Raji (cell line): Measurements from ENCODE around the gene DMAC1.

Source experiments
- POLR2A ChIP-seq: IDR thresholded peaks from 2 replicates; pipeline ENCODE4 v1.6.1; 2011; ENCODE audit warnings: low read depth, low read length, control low read depth; ENCODE audit not compliant: insufficient read depth

The DMAC1 gene

GRCh38 chr9:7799234-7799943, at the start of gene DMAC1:
TSS of gene DMAC1 (minus strand) at chr9:7799778. CDS start at chr9:7799734, 44 bp downstream.
- TF ChIP-seq POLR2A, result peak; percentile 79

DNA sequence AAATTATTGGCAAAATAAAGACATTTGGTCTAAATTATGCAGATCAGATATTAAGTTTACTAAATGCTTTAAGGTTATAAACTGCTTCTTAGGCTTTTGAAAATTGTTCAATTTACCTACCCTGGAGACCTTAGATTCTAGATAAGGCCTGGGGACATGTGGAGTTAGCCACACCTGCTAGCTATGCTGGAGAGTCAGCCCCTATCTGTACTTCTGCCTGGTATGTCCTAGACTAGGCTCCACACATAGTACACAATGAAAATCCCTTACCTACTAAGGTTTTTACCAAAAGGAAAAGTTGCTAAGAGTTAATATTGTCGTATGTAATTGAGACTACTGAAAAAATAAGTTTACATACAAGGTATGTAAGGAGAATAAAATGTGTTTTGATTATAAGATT, 49.8 kb upstream of the DMAC1 start:
- TF ChIP-seq POLR2A, result no peak

DNA sequence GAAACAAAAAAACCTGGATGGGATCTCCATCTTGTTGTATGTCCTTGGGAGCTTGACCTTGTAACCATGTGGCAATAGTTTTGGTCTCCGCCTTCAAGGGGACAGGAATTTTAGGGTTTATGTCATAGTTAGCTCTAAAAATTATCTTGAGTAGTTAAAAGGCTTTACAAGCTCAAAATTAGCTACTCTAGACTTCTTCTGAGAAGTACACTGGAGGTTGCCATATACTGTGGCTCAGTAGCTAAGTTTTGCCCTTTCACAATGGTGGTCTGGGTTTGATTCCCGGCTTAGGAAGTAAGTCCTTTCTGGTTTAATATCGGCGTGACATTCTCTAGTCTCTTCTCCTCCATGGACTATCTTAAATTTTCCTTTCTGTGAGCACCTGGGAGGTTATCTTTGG, 48.9 kb upstream of the DMAC1 start:
- no peak for TF ChIP-seq POLR2A

GRCh38 chr9:7844242-7844641, 44.7 kb upstream of the DMAC1 start:
- TF ChIP-seq POLR2A, result no peak

- no peak for TF ChIP-seq POLR2A
Observed at GRCh38 chr9:7841831-7842230, 42.3 kb upstream of the DMAC1 start.

DNA sequence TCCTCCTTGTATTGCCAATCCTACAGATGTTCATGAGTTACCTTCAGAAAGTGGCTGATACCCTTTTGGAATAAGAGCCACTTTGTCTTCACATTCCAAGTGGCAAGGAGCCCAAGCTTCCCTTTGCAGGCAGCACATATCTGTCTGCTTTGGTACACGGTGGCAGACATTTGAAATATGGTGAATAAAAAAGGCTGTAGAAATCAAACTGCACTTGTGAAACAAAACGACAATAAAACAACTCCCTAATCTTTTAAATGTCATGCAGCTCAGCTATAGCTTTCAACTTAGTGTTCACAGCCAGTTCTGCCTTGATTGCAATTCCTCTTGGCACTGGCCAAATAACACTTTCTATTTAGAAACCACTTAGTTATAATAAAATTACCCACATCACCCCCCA, 35.0 kb upstream of the DMAC1 start:
- TF ChIP-seq POLR2A, result no peak

GRCh38 chr9:7828334-7828733, 28.8 kb upstream of the DMAC1 start:
- no peak for TF ChIP-seq POLR2A

DNA sequence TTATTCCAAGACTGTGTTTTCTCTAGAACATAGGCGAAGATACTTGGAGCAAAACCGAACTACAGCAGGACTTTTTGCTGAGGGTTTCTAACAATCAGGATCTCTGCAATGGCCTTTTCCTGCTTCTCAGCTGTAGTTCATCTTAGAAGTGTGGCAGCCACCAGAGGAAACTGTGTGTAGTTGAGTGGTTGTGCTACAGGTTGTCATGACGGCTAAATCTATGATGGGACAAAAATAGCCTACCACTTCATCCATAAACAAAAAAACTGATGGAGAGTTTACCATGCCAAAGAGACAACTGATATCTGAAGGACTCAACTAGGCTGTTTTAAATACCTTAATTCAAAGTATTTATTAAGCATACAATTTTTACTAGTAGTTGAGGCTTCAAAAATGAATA, 28.2 kb upstream of the DMAC1 start:
- TF ChIP-seq POLR2A, result no peak

DNA sequence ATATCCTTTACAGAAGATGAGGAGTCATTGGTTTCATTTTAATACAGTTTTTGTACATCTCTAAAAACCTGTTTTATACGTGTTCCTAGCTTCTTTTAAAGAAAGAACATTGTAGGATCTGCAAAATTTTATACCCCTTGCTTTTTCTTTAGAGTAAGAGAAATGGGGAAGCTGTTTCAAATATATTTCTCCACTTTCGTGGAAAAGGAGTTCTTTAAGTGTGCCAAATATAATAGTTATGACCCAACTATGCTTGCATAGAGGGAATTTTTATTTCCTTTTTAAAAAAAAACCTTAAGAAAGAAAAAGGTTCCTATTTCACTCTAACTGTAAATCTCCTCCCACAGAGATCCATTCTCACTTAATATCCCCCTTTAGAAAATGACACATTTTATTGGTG, 27.5 kb upstream of the DMAC1 start:
- no peak for TF ChIP-seq POLR2A

GRCh38 chr9:7823651-7824050, 24.1 kb upstream of the DMAC1 start:
- TF ChIP-seq POLR2A, result no peak

DNA sequence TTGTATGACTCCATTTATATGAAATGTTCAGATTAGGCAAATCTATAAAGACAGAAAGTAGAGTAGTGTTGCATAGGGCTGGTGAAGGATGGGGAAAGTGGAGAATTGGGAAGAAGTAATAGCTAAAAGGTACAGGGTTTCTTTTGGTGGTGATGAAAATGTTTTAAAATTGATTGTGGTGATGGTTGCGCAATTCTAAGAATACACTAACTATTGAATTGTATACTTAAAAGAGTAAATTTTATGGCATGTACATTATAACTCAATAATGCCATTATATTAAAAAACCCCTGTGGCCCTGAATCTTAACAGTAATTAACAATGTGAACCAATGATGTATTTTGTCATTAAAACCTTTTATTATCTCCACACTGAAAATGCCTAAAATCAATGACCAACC, 20.4 kb upstream of the DMAC1 start:
- TF ChIP-seq POLR2A, result no peak

- no peak for TF ChIP-seq POLR2A
Observed at GRCh38 chr9:7816021-7816420, 16.4 kb upstream of the DMAC1 start.

- no peak for TF ChIP-seq POLR2A
Observed at GRCh38 chr9:7813030-7813429, 13.5 kb upstream of the DMAC1 start.

- no peak for TF ChIP-seq POLR2A
Observed at GRCh38 chr9:7811677-7812076, 12.1 kb upstream of the DMAC1 start.

- TF ChIP-seq POLR2A, result no peak
Observed at GRCh38 chr9:7802666-7803065, 3.1 kb upstream of the DMAC1 start.

- no peak for TF ChIP-seq POLR2A
Observed at GRCh38 chr9:7799944-7800285, 337 bp upstream of the DMAC1 start.

DNA sequence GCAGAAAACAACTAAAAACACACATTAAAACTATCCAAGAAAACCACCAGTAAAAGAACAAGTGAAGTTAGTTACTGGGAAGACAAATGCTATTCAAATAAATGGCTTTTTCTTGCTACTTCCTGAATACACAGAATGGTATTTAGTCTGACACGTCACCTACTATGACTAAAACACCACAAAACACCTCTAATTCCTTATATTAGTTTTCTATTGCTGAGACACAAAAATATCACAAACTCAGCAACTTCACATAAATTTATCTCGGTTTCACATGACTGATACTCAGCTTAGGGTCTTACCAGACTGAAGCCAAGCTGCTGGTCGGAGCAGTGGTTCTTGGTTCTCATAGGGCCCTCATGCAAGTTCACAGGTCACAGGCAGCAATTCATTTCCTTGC, 5.4 kb downstream of the DMAC1 start:
- no peak for TF ChIP-seq POLR2A
